Calu3 (cell line): ENCODE data around the gene WDR44. TPM values are rescaled to one million over a fixed set of nuclear protein-coding genes. Genes with fewer than 3 reads are reported as not detected.

Experiments used
- BruUV-seq: library from RNA; stranded (reverse); fragments of 400-500 nt; replicated peaks from 2 replicates; lab custom pipeline; 2021; lab: Mats Ljungman, UMichigan
- CTCF ChIA-PET: fragments of 300-600 bp; sonication (Branson Sonifier 250); formaldehyde crosslinking; loops from one replicate; lab custom pipeline; 2022; ENCODE audit warnings: antibody characterized with exemption; lab: Charles Lee
- DNase-seq: peaks from one replicate; pipeline ENCODE4 v3.0.0; 2022
- H3K27ac Mint-ChIP-seq: one replicate; pipeline ENCODE4 v1.8.0; 2022; ENCODE audit warnings: mixed read lengths; ENCODE audit not compliant: unreplicated experiment
- H3K27me3 Mint-ChIP-seq: one replicate; pipeline ENCODE4 v1.8.0; 2022; ENCODE audit warnings: mixed read lengths; ENCODE audit not compliant: unreplicated experiment
- H3K36me3 Mint-ChIP-seq: one replicate; pipeline ENCODE4 v1.8.0; 2022; ENCODE audit warnings: mild to moderate bottlenecking, moderate library complexity, mixed read lengths; ENCODE audit not compliant: insufficient read depth, unreplicated experiment
- H3K4me1 Mint-ChIP-seq: one replicate; pipeline ENCODE4 v1.8.0; 2022; ENCODE audit warnings: mild to moderate bottlenecking, low read depth, mixed read lengths; ENCODE audit not compliant: unreplicated experiment
- H3K4me3 Mint-ChIP-seq: one replicate; pipeline ENCODE4 v1.8.0; 2022; ENCODE audit warnings: mild to moderate bottlenecking, low read depth, moderate library complexity, mixed read lengths; ENCODE audit not compliant: unreplicated experiment
- H3K9me3 Mint-ChIP-seq: one replicate; pipeline ENCODE4 v1.8.0; 2022; ENCODE audit warnings: low read depth, mixed read lengths; ENCODE audit not compliant: unreplicated experiment
- intact Hi-C: fragments of 100-400 bp; cut with micrococcal nuclease; formaldehyde crosslinking; loops from one replicate; pipeline ENCODE4 v1.10.0; 2022; ENCODE audit not compliant: unreplicated experiment
- total RNA-seq: library from RNA; stranded (reverse); gene quantifications from 2 replicates; pipeline ENCODE4 v1.2.3, GENCODE V29; 2022
- TF ChIP-seq, protein P1 (sequence below): fragments of 200-600 bp; IDR thresholded peaks from one replicate; pipeline ENCODE4 v1.8.0; 2022; ENCODE audit warnings: antibody characterized with exemption; ENCODE audit not compliant: unreplicated experiment

The WDR44 gene
- total RNA-seq, 1 experiment from 2014 or later: 15.8 TPM

DNA sequence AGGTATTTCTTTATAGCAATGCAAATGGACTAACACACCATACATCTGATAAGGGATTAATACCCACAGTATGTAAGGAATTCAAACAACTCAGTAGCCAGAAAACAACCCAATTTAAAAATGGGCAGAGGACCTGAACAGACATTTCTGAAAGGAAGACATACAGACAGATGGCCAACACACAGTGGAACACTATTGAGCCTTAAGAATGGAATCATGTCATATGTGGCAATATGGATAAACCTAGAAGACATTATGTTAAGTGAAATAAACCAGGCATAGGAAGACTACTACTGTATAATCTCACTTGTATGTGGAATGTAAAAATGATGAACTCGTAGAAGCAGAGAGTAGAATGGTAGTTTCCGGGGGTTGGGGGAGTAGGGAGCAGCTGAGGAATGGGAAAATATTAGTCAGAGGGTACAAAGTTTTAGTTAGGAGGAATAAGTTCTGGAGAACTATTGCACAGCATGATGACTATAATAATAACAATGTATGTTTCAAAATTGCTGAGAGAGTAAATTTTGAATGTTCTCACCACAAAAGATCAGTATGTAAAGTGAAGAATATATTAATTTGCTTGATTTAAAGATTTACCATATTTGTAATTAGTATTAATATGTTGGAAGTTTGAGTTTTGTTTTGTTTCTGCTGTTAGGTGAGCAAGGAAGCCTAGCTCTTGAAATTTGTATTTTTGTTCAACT is 25.2 kb downstream of the WDR44 start:
- Mint-ChIP-seq H3K4me3 (no peak overlapping the region), H3K27me3 (no peaks in the 10 kb centered on the region), H3K4me1 (no peaks in the 10 kb centered on the region), H3K27ac (peak overlapping the region; percentile 51), H3K36me3 (peaks cover 5% of the 10 kb centered on the region), H3K9me3 (no peaks in the 10 kb centered on the region)
- BruUV-seq: no TSS peak
- TF ChIP-seq, protein P1, sequence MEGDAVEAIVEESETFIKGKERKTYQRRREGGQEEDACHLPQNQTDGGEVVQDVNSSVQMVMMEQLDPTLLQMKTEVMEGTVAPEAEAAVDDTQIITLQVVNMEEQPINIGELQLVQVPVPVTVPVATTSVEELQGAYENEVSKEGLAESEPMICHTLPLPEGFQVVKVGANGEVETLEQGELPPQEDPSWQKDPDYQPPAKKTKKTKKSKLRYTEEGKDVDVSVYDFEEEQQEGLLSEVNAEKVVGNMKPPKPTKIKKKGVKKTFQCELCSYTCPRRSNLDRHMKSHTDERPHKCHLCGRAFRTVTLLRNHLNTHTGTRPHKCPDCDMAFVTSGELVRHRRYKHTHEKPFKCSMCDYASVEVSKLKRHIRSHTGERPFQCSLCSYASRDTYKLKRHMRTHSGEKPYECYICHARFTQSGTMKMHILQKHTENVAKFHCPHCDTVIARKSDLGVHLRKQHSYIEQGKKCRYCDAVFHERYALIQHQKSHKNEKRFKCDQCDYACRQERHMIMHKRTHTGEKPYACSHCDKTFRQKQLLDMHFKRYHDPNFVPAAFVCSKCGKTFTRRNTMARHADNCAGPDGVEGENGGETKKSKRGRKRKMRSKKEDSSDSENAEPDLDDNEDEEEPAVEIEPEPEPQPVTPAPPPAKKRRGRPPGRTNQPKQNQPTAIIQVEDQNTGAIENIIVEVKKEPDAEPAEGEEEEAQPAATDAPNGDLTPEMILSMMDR: no peak
- intact Hi-C loops: no loop called here
- CTCF ChIA-PET: no interaction called here
- no peak for DNase-seq

DNA sequence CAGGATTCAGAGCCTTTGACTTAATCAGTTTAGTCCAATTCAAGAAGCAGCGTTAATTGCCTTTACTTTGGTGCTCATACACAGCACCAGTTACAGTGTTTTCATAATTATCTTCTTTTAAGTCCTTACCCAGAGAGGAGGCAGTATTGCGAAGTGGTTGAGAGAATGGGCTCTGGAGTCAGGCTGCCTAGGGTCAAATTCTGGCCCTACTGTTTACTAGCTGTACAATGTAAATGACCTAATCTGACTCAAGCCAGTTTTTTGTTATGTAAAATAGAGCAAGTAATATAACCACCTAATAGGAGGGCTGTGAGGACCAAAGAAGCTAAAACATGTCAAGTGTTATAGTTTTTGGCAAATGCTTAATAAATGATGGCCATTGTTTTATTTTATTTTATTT is 27.6 kb downstream of the WDR44 start:
- CTCF ChIA-PET: no interaction called here
- no peaks in the 10 kb centered on the region for H3K4me1 Mint-ChIP-seq
- H3K27me3 Mint-ChIP-seq: no peaks in the 10 kb centered on the region
- DNase-seq: no peak
- H3K9me3 Mint-ChIP-seq: no peaks in the 10 kb centered on the region
- H3K27ac Mint-ChIP-seq: no peak overlapping the region
- BruUV-seq: no TSS peak
- intact Hi-C loops: no loop called here
- no peak overlapping the region for H3K4me3 Mint-ChIP-seq
- TF ChIP-seq, protein P1: no peak
- H3K36me3 Mint-ChIP-seq: no peaks in the 10 kb centered on the region

DNA sequence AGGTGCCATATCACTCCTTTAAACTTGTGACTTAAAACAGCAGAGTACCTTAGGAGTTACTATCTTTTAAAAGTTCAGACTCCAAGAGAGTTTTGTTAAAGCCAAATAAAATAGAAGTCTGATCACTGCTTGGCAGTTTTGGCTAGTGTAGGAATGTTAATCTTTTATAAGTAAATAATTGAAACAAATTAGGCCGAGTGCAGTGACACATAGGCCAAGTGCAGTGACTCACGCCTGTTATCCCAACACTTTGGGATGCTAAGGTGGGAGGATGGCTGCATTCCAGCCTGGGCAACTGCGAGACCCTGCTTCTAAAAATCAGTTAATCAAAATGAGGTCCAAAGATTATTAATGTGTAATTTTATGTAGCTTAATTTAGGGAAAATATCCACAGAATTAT is 37.2 kb downstream of the WDR44 start:
- TF ChIP-seq, protein P1: no peak
- H3K27ac Mint-ChIP-seq: no peak overlapping the region
- no TSS peak for BruUV-seq
- H3K27me3 Mint-ChIP-seq: no peaks in the 10 kb centered on the region
- no peak overlapping the region for H3K4me3 Mint-ChIP-seq
- intact Hi-C loops: no loop called here
- no peaks in the 10 kb centered on the region for H3K4me1 Mint-ChIP-seq
- CTCF ChIA-PET: interaction anchor here (0.6 kb wide), 1 partner anchor 9 kb away, joined by 3 read pairs; no protein-coding TSS in a partner anchor
- H3K36me3 Mint-ChIP-seq: no peaks in the 10 kb centered on the region
- DNase-seq: no peak
- H3K9me3 Mint-ChIP-seq: no peaks in the 10 kb centered on the region

DNA sequence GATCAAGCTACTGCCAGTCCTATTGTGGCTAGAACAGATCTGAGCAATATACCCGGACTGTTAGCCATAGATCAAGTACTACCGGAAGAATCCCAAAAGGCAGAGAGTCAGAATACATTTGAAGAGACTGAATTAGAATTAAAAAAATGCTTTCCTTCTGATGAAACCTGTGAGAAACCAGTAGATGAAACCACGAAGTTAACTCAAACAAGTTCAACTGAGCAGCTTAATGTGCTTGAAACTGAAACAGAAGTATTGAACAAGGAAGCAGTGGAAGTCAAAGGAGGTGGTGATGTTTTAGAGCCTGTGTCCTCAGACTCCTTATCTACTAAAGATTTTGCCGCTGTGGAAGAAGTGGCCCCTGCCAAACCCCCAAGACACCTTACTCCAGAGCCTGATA is 46.8 kb downstream of the WDR44 start:
- no peaks in the 10 kb centered on the region for H3K36me3 Mint-ChIP-seq
- CTCF ChIA-PET: interaction anchor here (0.7 to 0.8 kb wide), 2 partner anchors 78 to 100 kb away, joined by 3 to 4 read pairs; no protein-coding TSS in a partner anchor
- intact Hi-C loops: no loop called here
- DNase-seq: no peak
- H3K27me3 Mint-ChIP-seq: no peaks in the 10 kb centered on the region
- no peaks in the 10 kb centered on the region for H3K9me3 Mint-ChIP-seq
- TF ChIP-seq, protein P1: no peak
- BruUV-seq: no TSS peak
- H3K27ac Mint-ChIP-seq: no peak overlapping the region
- no peaks in the 10 kb centered on the region for H3K4me1 Mint-ChIP-seq
- no peak overlapping the region for H3K4me3 Mint-ChIP-seq
